Superior temporal gyrus (tissue), 1 donor: ENCODE measurements around the gene DNAJC4.

ENCODE experiments used
- DNase-seq: peaks from one replicate; pipeline ENCODE4 v3.0.0-alpha.2; 2016; ENCODE audit errors: extremely low spot score

The DNAJC4 gene

DNA sequence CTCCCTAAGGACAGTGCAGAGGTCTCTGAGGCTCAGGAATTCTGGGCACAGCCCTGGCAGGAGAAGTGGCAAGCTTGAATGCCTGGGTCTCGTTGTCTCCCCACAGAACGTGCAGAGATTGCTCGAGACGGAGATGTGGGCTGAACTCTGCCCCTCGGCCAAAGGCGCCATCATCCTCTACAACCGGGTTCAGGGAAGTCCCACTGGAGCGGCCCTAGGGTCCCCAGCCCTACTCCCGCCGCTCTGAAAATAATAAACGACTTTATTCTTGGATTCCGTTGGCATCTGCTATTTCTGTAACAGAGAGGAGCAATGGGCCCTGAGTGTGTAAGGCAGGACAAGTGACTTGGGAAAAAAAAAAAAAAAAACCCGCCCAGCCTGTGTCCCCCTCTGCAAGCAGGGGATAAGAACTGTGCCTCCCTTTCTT, 591 bp upstream of the DNAJC4 start:
- no peak for DNase-seq

DNA sequence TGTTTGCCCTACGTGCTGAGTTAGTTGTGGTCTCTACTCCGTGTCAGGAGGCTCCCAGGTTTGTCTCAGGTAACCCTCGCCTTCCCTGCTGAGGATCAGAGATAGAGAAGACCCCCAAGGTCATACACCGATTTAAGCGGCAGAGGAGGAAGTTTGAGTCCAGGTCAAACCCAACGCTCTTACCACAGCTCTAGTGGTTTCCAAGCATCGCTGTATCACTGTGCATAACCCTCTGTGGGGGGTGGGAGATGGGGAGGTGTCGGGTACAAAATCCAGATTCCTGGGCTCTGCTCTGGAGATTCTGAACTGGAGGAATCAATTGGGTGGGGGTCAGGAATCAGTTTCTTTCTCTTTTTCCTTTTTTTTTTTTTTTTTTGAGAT, 627 bp downstream of the DNAJC4 start:
- no peak for DNase-seq

DNA sequence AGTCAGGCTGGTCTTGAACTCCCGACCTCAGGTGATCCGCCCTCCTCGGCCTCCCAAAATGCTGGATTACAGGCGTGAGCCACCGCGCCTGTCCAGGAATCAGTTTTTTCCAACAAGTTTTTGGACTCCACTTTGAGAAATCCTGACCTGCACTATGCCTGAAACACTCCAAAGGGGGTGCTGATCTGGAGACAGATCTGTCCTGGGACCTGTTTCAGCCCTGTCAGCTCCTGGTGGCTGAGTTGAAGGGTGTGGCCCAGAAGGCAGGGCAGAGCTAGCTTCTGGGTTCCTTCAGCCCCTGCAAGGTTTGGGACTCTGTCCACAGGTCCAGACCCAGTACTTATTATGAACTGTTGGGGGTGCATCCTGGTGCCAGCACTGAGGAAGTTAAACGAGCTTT, 1.2 kb downstream of the DNAJC4 start:
- DNase-seq, result no peak

DNA sequence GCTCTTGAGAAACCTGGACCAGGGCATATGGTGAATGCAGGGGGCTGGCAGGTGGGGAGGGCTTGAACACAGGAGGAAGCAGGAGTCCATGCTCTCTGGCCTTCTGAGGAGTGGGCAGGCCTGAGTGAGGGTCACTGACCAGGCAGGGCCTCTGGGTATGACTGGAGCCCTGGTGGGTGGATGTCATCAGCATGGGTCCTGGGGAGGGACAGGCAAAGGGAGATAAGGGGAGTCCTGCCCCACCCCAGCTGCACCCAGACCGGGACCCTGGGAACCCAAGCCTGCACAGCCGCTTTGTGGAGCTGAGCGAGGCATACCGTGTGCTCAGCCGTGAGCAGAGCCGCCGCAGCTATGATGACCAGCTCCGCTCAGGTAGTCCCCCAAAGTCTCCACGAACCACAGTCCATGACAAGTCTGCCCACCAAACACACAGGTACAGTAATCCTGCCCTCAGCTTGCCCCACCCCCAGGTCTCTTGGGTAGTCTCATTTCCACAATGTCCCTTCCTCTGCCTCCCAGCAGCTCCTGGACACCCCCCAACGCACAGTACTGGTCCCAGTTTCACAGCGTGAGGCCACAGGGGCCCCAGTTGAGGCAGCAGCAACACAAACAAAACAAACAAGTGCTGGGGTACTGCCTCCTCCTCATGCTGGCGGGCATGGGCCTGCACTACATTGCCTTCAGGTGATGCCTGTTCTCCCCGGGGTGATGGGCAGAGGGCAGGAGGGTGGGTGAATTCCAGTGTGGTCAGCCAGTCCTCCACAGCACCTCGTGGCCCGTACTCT, 2.0 kb downstream of the DNAJC4 start:
- DNase-seq, result no peak

DNA sequence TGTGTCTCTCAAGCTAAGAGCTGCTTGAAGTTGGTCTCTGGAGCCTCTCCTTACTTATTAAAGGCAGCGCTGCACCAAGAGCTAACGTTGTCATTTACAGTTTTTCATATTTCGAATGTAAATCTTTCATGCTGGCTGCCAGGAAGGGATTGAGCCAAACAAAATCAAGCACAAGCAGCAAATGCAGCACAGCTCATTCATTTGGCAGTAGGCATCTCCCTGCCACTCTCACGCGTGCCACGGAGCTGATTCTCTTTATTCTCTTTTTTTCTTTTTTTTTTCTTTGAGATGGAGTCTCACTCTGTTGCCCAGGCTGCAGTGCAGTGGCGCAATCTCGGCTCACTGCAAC, 2.6 kb downstream of the DNAJC4 start:
- DNase-seq, result no peak

DNA sequence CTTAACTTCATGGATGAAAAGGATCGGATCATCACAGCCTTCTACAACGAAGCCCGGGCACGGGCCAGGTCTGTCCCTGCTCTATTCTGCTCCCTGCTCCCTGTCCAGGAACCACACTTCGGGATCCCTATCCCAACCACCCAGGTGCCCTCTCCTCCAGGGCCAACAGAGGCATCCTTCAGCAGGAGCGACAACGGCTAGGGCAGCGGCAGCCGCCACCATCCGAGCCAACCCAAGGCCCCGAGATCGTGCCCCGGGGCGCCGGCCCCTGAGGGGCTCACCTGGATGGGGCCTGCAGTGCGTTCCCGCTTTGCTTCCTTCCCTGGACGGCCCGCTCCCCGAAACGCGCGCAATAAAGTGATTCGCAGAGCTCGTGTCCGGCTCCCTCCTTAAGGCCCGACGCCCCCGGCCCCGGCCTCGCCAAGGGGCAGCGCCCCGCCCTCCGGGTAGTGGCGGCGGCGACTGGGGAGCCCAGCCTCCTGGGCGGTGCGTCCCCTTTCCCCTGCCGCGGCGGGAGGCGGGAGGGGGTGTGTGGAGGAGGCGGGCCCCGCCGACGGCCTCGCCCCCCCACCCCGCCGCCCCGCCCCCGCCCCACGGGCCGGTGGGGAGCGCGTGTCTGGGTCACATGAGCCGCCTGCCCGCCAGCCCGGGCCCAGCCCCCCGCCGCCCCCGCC, 3.7 kb downstream of the DNAJC4 start, which contains the start of gene VEGFB:
Gene VEGFB (plus strand): TSS at position 672 of the 674 bp plus-strand sequence. CDS start 250 bp downstream, outside the sequence.
- DNase-seq, result no peak

DNA sequence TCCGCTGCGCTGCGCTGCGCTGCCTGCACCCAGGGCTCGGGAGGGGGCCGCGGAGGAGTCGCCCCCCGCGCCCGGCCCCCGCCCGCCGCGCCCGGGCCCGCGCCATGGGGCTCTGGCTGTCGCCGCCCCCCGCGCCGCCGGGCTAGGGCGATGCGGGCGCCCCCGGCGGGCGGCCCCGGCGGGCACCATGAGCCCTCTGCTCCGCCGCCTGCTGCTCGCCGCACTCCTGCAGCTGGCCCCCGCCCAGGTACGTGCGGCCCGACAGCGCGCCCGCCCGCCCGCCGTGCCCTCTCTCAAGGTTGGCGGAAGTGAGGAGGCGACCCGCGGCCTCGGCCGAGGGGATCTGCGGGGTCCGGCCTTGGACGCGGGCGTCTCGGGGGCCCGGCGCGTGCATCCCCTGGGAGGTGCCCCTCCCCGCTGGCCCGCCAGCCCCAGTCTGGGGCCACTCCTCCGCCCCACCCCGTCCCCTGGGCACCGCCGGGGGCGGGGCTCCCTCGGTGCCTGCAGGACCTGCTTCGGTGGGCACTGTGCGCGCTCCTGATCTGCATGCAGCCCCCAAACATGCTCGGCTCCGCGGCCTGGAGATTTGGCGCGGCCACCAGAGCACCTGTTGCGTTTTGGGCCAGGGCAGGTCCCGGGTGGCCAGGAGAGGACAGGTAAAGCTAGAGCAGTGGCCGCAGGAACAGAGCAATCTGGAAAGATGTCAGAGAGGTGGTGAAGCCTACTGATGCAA, 4.5 kb downstream of the DNAJC4 start:
- DNase-seq, result no peak

DNA sequence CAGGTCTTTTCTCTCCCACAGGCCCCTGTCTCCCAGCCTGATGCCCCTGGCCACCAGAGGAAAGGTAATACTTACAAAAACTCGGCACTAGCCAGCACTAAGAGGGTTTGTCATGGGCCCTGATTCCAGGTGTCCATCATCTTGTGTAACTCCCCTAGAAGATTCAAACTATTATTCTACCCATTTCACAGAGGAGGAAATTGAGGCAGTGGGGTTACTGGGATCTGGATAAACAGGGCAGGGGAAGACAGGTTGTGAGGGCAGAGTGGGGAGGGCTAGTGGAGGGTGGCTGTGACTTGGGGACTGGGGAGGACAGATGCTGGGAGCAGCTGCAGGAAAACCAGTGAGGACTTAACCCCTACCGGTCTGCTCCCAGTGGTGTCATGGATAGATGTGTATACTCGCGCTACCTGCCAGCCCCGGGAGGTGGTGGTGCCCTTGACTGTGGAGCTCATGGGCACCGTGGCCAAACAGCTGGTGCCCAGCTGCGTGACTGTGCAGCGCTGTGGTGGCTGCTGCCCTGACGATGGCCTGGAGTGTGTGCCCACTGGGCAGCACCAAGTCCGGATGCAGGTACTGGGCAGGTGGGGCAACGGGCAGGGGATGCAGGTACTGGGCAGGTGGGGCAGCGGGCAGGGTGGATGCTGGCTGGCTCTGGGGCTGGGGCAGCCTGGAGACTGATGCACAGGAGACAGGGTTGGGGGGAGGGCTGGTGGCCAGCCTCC, 5.3 kb downstream of the DNAJC4 start:
- no peak for DNase-seq

DNA sequence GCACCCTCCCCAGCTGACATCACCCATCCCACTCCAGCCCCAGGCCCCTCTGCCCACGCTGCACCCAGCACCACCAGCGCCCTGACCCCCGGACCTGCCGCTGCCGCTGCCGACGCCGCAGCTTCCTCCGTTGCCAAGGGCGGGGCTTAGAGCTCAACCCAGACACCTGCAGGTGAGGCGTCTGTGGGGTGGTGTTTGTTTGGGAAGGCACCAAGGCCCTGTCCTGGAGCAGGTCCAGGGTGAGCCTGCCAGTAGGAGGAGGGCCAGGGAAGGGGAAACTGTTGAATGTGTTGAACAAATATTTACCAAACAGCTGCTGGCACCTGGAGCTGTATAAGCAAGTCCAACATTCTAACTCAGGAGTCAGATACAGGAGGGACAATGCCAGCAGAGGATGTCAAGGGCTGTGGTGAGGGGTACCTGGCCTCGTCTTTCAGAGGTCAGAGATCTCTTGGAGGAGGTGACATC, 7.2 kb downstream of the DNAJC4 start:
- no peak for DNase-seq

DNA sequence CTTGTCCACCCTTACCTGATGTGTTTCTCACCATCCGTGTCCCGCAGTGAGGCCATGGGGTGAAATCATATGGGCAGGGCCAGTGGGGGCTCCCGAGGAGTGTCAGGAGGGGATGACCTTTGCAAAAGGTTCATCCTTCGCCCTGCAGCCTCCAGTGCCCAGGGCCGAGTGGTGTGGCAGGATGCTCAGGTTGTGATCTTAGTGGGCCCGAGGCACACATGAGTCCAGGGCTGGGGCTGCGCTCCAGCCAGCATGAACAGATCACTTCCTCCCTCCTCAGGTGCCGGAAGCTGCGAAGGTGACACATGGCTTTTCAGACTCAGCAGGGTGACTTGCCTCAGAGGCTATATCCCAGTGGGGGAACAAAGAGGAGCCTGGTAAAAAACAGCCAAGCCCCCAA, 7.7 kb downstream of the DNAJC4 start:
- no peak for DNase-seq

DNA sequence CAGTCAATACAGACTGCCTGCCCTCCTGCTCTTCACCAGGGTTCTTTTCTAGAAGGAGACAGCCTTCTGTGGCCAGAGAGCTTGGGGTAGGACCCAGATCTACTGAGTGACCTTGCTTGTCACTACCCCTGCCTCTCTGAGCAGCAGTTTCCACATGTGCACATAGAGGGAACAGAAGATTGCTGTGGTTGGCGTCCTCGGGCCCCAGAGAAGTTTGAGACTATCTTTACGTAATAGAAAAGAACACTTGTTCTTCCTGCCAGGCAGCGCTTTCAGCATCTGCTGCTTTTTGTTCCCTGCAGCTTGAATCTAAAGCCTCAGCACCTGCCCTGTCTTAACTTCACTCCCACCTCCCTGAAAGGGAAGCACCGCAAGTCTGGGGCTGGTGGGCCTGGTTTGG, 8.7 kb downstream of the DNAJC4 start:
- DNase-seq, result no peak

DNA sequence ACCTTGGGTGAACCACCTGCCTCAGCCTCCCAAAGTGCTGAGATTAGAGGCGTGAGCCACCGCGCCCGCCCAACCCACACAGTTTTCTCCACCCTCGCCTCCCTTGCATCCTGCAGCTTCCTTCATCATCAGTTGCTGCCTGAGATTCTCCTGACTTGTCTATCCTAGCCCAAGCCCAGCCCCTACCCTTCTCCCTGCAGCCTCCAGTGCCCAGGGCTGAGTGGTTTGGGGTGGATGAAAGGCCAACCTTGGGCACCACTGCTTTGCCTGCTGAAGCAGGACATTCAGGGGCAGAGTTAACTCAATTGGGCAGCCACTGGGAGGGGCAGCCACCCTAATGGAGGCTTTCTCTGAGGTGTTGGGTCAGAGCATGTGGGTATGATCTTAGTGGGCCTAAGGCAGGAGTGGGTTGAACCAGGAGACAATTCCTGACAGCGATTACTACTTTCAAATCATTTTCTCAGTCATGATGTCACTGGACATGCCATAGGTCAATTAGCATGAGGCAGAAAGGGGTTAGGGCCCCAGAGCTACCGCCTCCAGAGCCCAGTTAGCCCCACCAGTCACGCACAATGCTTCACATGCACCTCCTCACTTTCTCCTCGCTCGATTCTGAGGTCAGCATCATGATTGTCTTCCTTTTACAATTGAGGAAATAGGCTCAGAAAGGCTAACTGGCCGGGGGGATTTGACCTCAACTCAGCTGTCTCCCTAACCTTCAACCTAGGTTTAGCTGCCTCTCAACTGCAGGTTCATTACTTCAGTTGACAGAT, 9.5 kb downstream of the DNAJC4 start:
- no peak for DNase-seq

DNA sequence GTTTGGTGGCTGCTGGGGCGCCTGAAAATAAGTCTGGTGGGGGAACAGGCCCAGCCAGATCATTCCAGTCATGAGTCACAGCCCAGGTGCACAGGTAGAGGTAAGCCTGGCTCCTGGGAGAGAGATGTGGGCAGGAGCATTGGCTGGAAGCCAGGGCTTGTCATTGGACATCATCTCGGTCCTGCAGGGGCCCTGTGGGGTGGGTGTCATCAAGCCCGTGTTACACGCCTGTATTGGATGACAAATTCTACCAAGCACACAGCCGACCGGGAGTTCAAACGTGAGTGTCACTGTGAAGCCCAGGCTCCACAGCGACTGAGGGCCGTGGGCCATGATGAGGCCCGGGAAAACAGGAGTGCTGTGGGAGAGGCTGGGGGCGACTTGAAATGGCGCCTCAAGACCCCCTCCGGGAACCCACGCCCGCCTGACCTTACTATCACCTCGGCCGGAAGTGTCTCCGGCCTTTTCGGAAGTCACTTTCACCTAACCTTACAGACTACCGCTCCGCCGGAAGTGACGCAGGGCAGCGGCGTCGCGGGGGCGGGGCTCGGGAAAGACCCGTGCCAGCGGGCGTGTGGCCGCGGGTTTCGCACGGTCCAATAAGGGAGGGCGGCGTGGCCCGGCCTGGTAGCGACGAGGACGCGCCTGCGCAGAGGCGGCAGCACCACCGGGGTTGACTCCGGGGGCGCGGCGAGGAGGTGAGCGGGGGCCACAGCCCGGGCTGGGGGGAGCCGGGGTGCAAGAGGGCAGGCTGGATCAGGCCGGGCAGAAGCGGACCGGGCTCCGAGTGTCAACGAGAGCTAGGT, 10.3 kb downstream of the DNAJC4 start, which contains the start of gene FKBP2:
Gene FKBP2 (plus strand): TSS at position 661 of the 806 bp plus-strand sequence. CDS start 1,293 bp downstream, outside the sequence.
- DNase-seq, result peak; percentile 97

DNA sequence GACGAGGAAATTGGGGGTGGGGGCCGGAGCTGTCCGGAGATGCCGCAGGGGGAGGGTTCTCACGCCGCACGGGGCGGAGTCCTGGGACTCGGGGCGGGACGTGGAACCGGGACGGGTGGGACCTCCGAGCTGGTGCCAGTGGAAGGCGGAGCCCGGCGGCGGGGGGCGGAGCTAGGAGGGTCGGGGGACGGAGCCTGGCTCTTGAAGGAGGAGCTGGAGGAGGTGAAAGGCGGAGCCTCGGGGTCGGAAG, 10.8 kb downstream of the DNAJC4 start:
- DNase-seq, result no peak

DNA sequence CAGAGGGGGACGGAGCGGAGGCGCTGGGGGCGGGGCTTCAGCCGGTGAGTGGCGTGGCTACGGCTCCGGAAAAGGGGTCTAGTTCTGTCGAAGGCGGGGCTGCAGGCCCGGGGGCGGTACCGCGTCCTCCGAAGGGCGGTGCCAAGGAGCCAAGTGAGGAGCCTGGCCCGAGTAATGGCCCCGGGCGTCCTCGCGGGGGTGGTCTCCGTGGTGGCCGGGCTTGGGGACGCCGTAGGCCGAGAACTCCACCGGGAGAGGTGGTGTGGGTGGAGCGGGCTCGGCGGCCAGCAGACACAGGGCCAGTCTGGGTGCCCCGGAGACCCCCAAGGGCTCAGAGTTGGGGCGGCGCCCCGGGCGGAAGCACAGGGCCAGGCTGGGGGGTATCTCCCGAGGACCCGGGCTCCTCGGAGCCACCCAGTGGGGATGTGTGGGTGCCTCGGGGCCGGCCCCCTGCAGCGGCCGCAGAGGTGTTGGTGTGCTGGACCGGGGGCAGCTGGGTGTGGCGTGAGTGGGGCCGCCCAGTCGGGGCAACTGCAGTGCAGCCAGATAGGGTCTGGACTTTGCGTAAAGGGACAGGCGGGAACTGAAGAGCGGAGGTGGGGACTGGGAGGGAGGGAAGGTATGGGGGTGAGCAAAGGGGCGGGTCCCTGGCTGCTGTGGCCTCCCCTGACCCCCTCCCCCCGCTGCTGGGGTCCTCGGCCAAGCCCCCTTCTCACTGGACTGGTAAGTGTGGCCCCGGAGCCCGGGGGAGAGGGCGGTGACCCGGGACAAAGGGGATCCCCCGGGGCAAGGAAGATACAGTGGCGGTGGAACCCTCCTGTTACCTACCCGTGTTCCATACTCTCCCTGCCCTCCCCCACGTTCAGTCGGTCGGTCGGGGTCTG, 11.4 kb downstream of the DNAJC4 start:
- peak; percentile 97 for DNase-seq

DNA sequence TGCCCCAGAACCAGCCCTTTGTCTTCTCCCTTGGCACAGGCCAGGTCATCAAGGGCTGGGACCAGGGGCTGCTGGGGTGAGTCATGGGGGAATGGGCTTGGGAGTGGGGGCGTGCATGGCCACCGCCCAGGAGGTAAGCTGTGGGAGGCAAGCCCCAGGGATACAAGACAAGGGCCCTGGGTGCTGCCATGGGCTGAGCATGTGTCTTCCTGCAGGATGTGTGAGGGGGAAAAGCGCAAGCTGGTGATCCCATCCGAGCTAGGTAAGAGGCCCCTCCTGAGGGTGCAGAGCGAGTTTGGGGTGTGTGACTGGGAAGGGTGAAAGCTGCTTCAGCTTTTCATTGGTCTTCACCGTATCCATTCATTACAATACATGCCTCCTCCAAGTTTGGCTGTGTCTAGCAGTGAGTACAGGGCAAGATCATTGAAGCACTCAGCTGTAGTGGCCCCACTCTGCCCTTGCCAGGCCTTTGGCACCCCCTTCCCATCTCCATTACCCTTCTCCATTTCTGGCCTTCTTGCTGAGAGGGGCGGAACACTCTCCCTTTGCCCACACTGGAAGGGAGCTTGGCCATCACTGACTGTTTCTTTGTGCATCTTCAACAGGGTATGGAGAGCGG, 13.0 kb downstream of the DNAJC4 start:
- no peak for DNase-seq

DNA sequence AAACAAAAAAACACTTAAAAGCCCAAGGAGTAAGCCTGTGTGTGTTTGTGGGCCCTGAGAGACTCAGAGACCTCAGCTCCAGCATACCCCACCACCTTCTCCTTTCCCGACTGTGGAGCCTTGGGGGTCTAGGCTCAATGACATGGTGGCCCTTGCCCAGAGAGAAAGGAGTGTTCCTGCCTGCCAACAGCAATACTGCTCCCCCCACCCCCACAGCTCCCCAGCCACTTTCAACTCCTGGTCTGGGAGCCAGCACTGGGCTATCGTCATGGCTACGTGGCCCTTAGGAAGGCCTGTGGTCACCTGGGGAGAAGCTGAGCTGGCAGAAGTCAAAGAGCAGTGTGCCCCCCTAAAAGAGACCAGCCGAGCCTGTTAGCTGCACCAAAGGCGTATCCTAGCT, 13.8 kb downstream of the DNAJC4 start:
- DNase-seq, result no peak

DNA sequence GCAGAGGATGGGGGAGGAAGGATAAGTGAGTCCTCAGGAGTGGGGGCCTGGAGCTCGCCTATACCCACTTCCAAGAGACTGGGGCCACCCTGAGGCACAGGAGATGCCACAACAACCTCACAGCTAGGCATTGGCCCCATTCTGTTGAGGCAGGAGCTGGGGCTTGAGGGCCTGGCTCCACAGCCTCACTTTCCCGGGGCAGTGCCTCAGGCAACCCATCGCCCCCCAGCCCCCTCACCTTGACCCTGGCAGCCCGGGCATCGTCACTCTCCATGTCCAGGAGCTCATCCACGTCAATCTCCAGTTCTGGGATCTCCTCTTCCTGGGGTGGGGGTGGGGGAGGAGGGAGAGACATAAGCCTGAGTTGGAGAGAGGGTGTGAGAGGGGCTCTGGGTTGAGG, 14.6 kb downstream of the DNAJC4 start:
- DNase-seq, result no peak

DNA sequence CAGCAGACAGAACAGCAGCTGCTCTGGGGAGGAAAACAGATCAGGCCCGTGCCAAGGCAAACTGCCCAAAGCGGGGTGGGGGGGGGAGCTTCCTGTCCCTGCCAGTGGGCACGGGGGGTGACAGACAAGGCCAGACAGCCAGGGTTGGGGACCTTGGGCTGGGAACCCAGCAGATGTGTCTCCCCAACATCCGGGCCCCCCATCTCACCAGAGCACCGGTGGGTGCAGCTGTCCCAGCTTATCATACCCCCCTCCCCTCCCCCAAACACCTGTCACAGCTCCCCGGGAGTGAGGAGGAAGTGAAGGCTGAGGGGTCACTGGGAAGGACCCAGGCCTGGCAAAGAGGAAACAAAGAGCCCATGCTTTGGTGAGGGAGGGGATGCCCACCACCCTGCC, 15.1 kb downstream of the DNAJC4 start:
- DNase-seq, result no peak
